Fibroblast of lung (primary cell): ENCODE measurements around the gene NIPAL4.

Source experiments
- CTCF ChIP-seq, 2 donors: IDR thresholded peaks in 1 of 2; conservative IDR thresholded peaks in 1 of 2; 1 replicate in 1 of 2; 2 replicates in 1 of 2; pipeline ENCODE4 v1.5.1; 2011 to 2012; ENCODE audit warnings: low read length in 2 of 2, control low read depth in 1 of 2, inconsistent platforms in 1 of 2, low read depth in 1 of 2, mild to moderate bottlenecking in 1 of 2
- EZH2 ChIP-seq: IDR thresholded peaks from 2 replicates; pipeline ENCODE4 v1.5.1; 2012; ENCODE audit warnings: low read length, control low read depth, mild to moderate bottlenecking; ENCODE audit errors: missing control alignments

DNA sequence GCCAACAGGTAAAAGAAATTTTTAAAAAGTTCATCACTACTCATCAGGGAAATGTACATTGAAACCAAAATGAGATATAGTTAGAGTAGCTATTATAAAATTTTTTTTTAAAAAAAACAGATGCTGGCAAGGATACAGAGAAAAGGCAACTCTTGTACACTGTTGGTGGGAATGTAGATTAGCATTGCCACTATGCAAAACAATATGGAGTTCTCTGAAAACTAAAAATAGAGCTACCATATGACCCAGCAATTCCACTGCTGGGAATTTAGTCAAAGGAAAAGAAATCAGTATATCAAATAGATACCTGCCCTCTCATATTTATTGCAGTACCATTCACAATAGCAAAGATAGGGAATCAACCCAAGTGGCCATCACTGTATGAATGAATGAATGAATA, 44.2 kb upstream of the NIPAL4 start:
- no peak for TF ChIP-seq CTCF (conservative IDR thresholded peaks at IDR 0.05 in 1 of 2, IDR thresholded peaks at IDR 0.05 in 1 of 2; ENCODE audit: low read depth in 1 of 2, low read length in 2 of 2)
- TF ChIP-seq EZH2 = no peak
